ENCODE measurements around the gene CAV2.

The CAV2 gene

DNA sequence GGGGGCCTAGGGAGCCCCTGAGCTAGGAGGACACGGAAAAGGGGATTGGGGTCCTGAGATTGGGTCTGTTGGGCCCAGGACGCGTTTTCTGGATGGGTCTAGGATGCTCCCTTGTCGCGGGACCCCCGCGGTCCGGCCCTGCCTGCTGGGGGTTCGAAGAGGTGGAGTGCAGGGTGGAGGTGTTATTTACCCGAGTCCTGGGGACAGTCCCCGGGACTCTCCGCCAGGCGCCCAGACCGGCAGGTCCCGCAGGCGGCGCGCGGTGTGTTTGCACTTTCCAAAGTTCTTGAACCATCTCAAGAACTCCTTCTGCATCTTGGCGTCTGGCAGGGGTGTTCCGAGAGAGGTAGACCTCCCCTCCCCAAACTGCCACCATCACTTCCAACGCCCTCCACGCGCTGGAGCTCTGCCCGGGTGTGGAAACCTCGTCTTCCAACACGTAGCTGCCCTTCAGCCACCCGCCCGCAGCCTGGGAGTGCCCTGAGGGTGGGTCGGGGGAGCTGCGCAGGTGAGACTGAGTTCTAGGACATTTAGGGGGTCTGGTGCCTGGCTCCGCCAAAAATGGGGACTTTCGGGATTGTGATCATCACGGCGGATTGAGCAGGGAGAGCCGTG lies 25.9 kb downstream of the CAV2 start:
- DNase-seq, result no peak

GRCh38 chr7:116525913-116526861 lies 26.6 kb downstream of the CAV2 start:
- DNase-seq, result peak; percentile 84

DNA sequence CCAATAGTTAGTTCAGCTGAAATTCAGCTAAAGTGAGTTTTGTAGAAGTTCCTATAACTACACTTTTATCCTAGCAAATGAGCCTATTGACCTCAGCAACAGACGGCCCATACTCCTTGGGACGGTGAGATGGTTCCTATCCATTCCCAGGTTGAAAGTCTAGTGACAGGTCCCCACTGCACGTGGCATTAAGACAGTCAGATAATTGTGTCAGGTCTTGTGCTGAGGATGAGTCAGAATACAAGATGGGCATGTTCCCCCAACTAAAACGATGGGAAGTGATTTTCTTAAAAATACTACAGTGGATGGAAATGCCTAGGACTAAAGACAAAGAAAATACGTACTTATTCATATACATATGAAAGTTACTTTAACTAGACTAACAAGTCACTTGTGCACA lies 27.4 kb downstream of the CAV2 start:
- no peak for DNase-seq

DNA sequence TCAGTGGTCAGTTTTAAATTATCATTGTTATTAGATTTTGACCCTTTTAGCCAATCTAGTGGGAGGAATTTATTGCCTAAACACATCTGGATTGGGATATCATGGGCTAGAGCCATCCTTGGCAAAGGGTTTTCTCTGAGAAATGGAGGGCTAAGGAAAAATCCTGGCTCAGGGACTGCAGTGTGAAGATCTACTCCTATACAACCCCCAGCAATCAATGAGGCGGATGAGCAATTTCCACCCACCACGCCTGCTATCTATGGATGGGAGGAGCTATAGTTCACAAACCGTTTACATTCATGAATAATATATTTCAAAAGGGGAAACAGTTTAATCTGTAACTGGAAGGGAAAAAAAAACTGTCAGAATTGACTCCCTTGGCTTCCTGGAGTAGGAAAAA lies 28.0 kb downstream of the CAV2 start:
- peak; percentile 64 for DNase-seq

- peak; percentile 97 for DNase-seq
Observed at GRCh38 chr7:116528008-116528789, 28.7 kb downstream of the CAV2 start.

DNA sequence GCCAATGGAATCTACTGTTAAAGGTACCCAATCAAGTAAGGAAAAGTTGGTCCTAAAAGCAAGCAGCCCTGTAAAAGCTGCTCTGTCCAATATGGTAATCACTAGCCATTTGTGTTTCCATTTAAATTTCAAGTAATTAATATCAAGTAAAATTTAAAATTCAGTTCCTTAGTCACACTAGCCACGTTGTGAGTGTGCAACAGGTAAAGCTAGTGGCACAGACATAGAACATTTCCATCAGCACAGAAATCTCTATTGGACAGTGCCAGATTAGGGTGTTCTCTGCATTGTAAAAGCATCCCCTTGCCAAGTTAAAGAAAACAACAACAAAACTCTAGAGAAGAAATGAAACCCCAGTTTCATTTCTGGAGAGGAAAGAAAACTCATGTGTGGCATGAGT lies 29.7 kb downstream of the CAV2 start:
- no peak for DNase-seq

DNA sequence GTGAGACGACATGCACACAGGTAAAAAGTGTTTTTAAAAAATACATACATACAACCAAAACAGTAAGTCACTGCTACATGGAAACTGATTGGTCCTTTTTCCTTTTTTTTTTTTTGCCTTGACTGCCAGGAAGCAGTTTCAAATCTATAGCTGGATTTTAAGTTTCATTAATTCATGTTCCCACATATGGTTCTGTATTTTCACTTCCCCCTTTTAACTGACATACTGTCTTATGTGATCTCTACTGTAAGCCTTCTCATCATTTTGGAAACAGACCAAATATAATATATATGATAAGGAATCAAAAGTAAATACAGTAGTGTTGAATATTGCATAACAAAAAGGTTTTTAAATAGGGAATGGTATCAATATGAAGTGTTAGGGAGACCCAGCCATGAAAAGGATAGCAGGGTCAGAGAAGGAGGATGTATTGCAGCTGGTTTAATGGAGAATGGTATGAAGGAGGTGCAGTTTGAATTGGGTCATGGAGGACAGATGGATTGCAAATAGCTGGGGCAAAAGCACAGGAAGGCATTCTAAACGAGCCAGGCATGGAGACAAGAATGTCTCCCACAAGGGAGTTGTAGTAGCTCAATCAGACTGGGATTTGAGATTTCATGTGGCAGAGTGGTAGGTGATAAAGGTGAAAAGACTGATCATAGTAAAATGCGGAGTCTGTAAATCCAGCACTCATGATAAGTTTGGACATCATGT lies 30.7 kb downstream of the CAV2 start:
- no peak for DNase-seq

DNA sequence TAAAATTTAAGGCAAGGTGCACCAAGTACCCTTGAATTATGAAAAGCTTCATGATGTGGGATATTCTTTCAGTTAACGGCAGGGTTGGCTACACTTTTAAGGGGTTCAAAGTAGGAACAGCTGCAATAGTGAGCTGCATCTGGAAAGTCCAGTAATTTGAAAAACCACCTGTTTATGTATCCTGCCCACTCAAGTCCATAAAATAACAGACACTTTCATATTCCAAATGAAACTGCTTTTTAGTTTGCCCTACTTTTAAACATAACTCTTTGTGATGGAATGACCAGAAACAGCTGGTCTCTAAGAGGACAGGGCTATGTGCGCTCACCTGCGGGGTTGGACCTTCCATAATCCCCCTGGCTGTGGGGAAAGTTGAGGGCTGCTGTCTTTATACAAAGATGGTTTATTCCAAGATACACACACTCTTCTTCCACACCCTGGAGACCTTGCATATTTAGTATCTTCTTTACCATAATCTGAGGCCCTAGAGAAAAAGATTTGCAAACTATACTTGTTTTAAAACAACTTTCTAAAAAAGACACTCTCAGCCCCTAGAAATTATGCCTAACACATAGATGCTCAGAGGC lies 32.7 kb downstream of the CAV2 start:
- no peak for DNase-seq

- no peak for DNase-seq
Observed at GRCh38 chr7:116534790-116535189, 35.3 kb downstream of the CAV2 start.

DNA sequence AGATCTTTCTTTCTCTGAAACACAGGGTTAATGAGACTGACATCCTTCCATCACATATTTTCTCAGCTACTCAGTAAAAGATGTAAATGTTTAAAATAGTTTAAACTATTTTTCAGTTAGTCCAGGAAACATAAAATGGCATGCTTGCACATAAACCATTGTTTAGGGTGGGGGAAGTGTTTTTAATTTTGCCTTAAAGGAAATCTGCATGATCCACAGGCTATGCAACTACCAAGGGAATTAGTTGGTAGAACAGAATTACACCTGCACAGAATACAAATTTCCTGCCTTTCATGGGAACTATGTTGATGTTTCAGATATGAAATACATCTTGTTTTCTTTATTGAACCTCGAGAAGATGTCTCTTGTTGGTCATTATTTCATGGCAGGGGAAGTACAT lies 35.9 kb downstream of the CAV2 start:
- no peak for DNase-seq

- DNase-seq, result no peak
Observed at GRCh38 chr7:116538138-116538537, 38.6 kb downstream of the CAV2 start.

DNA sequence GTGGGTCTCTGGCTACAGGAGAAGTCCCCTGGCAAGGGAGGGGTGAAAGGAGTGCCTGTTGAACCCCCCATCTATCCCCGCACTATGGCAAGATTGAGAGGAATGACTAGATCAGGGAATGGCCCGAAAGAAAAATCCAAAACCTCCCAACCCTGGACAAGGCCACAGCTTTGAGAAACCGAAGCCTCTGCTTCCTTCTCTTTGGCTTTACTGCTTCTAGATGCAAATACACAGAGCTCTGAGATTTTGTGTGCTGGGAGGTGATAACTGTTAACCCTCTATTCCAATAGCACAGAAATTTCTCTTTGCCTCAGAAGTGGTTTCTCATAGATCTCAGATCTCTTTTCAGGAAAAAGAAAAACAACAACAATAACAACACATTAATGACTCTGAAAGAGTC lies 40.3 kb downstream of the CAV2 start:
- DNase-seq, result no peak

- no peak for DNase-seq
Observed at GRCh38 chr7:116540743-116541142, 41.2 kb downstream of the CAV2 start.

GRCh38 chr7:116541951-116542350 lies 42.4 kb downstream of the CAV2 start:
- no peak for DNase-seq

- DNase-seq, result peak; percentile 76
Observed at GRCh38 chr7:116542618-116543017, 43.1 kb downstream of the CAV2 start.

DNA sequence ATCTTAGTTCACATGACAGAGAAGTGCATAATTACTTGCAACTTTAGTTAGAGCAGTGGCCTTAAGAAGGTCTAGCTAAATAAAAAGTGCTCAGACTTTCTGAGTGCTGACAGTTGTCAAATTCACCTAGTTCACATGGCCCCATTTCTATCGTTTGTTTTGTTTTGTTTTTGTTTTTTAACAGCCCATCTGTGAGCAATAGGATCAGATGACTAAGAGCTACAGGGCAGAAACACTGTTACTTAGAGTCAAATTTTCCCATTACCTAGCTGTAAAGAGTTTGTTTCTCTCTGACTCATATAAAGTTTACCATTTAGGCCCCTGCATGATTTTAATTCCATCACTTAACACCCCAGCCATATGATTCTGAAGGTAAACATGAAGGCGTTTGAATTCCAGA lies 44.1 kb downstream of the CAV2 start:
- no peak for DNase-seq

- no peak for DNase-seq
Observed at GRCh38 chr7:116544487-116544886, 44.9 kb downstream of the CAV2 start.

DNA sequence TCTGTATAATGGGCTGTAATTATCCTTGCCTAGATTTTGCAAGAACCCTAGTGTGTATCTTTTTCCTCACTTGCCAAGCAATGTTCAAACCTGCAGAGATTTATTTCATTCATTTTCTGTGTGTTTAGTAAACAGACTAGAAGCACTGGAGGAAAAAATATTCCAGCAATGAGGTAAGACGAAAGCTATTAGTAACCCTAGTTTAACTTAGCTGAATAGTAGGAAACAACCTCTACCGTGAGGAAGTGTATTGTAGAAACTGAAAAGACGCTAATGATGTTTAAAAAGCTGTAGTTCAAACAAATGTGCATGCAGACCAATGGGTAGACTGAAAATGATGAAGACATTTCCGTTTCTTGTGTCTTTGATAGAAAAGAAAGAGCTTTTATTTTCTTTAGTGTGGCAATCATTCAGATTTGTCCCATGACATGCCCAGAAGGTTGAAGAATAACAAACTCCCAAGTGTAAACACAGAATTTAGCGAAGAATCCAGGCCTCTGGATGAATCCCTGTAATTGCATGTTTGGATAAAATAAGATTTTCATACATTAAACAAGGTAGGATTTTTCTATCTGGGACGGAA lies 46.0 kb downstream of the CAV2 start:
- DNase-seq, result no peak

- DNase-seq, result no peak
Observed at GRCh38 chr7:116546054-116546453, 46.5 kb downstream of the CAV2 start.

- peak; percentile 50 for DNase-seq
Observed at GRCh38 chr7:116546916-116547315, 47.4 kb downstream of the CAV2 start.

- DNase-seq, result peak; percentile 74
Observed at GRCh38 chr7:116547347-116547746, 47.8 kb downstream of the CAV2 start.

- DNase-seq, result no peak
Observed at GRCh38 chr7:116548506-116548905, 49.0 kb downstream of the CAV2 start.

All from fibroblast of upper back skin (primary cell).